NCI-H2029 (cell line): Measurements from ENCODE around the gene PPAN.

Experiments used
- DNase-seq: peaks from one replicate; lab custom pipeline; 2025; lab: John Stamatoyannopoulos, UW

The PPAN gene

GRCh38 chr19:10113964-10114650 is 7.9 kb downstream of the PPAN start:
- DNase-seq, result no peak

DNA sequence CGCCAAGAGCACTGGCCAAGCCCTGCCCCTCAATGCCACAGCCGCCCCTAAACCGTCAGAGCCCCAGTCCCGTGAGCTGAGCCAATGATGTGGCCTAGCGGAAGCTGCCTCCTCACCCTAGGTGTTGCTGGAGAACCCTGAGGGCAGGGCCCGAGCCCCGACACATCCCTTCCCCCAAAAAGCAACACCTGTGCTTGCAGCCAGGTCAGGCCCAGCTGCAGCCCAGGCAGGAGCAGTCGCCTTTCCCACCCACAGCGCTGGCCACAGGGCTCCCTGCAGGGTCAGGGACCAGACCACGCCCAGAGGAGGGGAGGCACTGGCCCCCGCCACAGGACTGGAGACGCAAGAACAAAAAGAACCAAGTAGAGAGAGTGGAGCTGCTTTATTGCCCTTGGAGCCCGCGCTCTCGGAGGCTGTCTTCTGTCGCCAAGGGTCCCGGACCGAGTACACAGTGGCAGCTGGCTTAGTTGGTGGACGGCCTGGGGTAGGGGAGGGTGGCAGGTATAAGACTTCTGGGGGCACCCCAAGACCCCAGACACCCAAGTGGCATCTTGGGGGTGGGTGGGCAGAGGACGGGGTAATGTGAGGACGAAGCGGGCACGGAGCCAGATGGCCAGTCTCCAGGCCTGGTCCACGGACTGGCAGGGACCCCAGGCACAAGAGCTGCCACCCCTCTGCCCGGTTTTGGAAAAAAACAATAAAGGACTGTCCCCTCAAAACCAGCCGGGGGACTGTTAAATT is 8.7 kb downstream of the PPAN start:
- no peak for DNase-seq

- DNase-seq, result no peak
Observed at GRCh38 chr19:10115392-10116084, 9.4 kb downstream of the PPAN start.

DNA sequence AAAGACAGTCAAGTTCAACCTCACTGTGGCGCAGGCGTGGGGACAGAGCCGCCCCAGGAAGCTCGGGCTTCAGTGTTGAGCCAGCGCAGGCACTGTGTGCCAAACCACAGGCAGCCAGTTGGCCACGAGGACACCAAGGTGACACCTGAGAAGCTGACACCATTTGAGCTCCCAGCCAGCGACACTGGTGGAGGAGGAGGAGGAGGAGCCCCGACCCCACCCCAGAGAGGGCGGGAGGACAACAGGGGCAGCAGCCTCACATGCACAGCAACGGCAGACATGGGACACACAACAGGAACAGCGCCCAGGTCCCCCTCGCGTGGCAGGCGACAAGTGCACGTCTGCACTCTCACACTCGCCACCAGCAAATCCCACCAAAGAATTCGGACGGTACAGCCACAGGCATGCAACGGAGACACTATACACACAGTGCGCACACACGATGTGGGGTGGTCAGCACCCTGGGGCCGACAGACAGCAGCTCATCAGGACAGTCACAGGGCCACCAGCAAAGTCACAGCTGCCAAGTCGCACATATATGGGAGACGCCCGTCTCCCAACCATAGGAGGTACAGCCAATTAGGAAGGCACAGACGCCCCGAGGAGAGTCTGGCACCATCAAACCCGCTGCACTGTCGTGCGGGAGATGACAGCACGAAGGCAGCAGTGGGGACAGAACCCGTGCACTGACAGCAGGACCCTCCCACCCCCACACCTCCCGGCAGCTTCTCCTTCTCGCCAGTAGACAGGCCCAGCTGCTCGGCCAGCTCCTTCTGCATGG is 10.1 kb downstream of the PPAN start:
- no peak for DNase-seq

GRCh38 chr19:10116866-10117616 is 10.9 kb downstream of the PPAN start:
- DNase-seq, result no peak

- DNase-seq, result no peak
Observed at GRCh38 chr19:10118960-10119359, 12.8 kb downstream of the PPAN start.

DNA sequence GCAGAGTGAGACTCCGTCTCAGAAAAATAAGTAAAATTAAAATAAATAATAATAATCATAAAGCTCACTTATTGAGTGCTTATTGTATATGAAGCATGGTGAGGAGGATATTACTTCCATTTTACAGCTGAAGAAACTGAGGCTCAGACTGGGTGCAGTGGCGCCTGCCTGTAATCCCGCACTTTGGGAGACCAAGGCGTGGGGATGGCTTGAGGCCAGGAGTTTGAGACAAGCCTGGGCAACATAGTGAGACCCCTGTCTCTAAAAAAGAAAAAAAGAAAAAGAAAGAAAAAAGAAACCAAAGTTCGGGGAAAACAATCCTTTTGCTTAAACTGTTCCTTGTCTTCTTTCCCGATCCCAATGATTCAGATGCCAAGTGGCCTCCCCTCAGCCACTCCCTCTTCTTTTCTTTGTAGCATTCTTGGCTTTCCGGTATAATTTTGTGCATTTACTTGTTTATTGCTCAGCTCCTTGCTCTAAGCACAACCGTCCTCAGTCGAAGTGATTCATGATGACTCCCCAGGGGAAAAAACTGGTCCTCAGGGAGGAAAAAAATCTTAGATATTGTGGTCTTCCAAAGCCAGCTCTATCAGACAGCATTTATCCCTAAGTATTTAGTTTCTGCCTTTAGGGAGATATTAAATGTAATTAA is 14.5 kb downstream of the PPAN start:
- no peak for DNase-seq

- no peak for DNase-seq
Observed at GRCh38 chr19:10122045-10122444, 15.9 kb downstream of the PPAN start.

DNA sequence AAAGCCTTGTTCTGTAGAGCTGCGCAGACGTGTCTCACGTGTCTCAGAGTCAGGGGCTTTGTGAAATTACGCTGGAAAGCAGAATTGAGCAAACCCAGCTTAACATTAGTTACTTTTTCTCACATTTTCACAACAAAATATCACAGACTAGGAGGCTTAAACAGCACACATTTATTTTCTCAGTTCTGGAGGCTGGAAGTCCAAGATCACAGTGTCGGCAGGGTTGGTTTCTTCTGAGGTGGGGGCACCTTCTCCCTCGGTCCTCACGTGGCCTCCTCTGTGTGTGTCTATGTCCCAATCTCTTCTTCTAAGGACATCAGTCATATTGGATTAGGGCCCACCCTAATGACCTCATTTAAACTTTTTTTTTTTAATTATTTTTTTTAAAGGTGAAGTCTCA is 18.3 kb downstream of the PPAN start:
- DNase-seq, result no peak

GRCh38 chr19:10126213-10126639 is 20.1 kb downstream of the PPAN start:
- DNase-seq, result no peak

GRCh38 chr19:10132905-10133304 is 26.7 kb downstream of the PPAN start:
- DNase-seq, result no peak

DNA sequence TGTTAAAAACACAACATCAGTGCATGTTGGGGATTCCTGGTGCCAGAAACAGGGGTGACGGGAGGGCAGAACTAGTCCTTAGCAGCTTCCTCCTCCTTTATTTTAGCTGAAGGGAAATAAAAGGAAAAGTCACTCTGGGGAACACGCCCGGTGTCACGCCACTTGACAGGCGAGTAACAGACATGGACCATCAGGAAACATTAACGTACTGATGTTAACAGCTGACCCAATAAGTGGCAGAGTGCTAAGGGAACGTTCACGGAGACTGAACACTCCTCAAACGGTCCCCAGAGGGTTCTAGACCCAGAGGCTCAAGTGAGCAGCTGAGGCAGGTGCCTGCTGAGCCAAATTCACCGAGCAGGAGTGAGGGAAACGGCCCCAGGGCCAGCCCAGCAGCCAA is 27.4 kb downstream of the PPAN start:
- DNase-seq, result no peak

DNA sequence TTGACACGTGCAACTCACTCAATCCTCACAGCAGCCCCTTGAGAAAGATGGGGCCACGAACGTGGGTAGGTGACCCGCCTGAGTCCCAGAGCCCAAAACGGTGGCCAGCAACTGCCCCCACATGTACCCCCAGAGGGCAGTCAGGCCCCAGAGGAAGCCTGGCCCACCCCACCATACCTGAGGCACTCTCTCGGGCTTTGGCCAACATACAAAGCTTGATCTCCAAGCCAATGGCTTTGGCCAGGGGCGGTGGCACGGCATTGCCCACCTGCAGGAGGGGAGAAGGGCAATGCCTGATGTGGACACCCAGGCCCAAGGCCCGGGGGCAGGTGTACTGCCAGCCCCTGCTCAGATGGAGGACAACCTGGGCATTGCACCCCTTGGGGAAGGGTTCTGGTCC is 27.9 kb downstream of the PPAN start:
- DNase-seq, result no peak

- no peak for DNase-seq
Observed at GRCh38 chr19:10135551-10136334, 29.6 kb downstream of the PPAN start.

DNA sequence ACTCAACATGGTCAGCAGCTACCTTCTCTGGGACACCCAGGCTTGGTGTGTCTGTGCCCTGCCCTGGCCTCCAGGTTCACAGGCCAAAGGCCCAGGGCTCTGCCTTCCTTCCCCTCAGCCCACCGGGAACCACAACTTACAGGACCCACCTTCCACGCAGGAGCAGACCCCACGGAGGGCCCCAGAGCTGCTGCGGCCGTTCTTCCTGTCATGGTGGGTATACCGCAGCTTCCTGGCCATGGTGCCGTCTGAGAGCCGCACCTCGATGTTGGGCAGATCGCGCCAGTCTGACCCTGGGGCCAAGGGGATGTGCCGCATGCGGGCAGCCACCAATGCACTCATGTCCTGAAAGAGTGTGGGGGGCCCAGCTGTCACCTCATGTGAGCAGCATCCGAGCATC is 30.8 kb downstream of the PPAN start:
- no peak for DNase-seq

GRCh38 chr19:10137751-10138682 is 31.9 kb downstream of the PPAN start:
- no peak for DNase-seq

GRCh38 chr19:10138879-10139795 is 33.0 kb downstream of the PPAN start:
- no peak for DNase-seq

DNA sequence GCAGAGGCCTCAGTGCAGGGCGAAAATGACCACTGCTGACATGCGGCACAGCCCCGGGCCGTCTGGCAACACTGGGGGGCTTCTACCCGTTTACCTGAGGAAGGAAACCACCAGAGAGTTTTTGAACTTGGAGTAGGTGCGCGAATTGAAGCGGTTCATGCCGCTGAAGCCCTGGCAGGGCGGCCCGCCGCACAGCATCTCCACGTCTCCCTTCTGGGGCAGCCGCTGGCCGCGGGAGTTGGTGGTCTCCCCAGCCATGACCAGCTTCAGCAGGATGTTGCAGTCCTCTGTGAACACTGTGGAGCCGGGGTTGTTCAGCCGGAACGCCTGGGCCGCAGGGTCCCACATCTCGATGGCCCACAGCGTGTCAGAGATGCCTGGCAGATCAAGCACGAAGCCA is 33.8 kb downstream of the PPAN start:
- DNase-seq, result no peak
